IPS-18c (cell line): ENCODE results near the gene FLRT2.

Experiments used
- H3K4me3 ChIP-seq: 2 replicates; pipeline ENCODE4 v1.7.0; 2013; ENCODE audit warnings: low read depth, mild to moderate bottlenecking, low read length, moderate library complexity; ENCODE audit not compliant: insufficient read depth
- H3K9me3 ChIP-seq: one replicate; pipeline ENCODE4 v1.6.1; 2013; ENCODE audit warnings: mild to moderate bottlenecking, low read length, moderate library complexity; ENCODE audit not compliant: control insufficient read depth, insufficient read depth

The FLRT2 gene

DNA sequence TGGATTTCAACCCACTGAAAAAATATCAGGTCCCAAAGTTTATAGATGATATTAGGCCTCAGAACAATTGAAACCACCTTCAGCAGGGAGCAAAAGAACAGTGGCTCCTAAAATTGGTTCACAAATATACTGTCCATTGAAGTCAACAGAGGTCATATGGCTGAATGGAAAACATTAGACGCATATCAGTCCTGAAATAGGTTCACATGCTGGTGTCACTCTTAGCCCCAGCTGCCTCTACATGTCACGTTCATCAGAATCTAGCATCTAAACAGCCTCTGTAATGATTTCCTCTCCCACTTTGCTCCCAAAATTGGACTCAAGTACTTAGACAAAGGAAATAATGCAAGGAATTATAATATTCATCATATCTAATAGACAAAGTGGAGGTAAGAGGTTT, 8.7 kb downstream of the FLRT2 start:
- H3K9me3 ChIP-seq, result no peaks in the 10 kb centered on the region
- no peak overlapping the region for H3K4me3 ChIP-seq

DNA sequence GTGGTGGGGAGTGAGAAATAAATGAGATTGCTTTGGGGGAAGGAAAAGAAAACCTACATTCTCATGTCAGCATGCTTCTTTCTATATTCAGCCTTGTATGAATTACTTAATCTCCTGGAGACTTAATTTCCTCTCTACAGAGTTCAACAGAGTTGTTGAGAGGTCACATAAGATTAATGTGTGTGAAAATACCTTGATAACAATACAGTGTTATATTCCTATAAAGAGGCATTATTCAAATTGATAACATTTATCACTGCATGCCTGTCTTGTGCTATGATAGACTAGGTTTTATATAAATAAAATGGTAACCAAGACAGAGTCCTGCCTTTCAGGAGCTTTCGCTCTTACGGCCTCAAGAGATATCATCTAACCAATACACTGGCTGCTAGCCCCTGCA, 9.6 kb downstream of the FLRT2 start:
- Histone ChIP-seq H3K9me3 (no peaks in the 10 kb centered on the region), H3K4me3 (no peak overlapping the region)

DNA sequence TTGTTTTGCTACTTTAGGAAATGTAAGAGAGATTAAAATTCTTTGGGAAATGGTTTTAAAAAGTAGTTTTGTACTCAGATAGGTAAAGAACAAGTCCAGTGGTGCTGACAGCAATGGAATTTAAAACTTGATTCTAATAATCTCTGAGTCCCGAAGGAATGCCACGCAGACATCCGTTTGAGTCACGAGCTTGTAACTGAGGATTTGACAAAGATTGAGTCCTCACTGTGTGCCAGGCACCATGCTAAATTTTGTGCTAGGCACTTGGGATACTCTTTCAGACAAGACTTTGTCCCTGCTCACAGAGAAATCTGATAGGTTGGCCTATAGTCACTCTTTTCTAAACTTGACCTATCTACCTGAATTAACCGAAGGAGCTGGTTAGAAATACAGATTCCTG, 12.7 kb downstream of the FLRT2 start:
- Histone ChIP-seq H3K4me3 (no peak overlapping the region), H3K9me3 (no peaks in the 10 kb centered on the region)

DNA sequence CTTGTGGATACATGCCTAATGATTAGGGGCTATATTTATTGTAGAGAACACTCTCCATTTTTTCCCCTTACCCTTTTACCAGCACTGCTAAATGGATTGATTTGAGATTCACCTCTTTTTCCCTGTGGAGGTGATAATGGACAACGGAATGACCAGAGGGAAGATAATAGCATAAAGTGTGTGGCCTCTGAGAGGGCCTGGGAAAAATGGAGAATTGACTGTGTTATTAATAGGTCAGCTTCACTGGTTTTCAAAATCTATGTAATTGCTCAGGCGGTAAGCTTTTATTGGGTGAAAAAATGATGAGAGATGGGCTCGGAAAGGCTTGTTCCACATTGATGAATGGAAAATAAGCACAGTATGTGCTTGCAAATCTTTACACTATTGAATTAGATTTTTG, 15.8 kb downstream of the FLRT2 start:
- Histone ChIP-seq H3K9me3 (no peaks in the 10 kb centered on the region), H3K4me3 (no peak overlapping the region)

DNA sequence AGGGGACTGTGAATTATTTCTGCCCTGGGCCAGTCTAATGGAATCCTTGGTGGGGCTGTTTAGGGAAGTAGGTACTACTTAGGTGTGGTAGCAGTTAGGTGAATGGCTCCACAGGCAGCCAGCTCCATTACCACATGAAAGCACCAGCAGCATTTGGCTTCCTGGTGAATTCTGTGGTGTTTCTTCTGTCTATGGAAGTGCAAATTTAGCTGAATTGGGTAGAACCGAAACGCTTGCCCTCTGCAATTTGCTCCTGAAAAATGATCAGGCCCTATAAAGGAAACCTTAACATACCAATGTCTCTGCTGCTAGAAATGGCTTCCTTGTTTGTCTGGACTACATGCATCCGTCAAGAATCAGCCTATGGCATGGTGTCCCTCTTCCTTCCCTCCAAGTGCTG, 16.4 kb downstream of the FLRT2 start:
- no peak overlapping the region for H3K4me3 ChIP-seq
- H3K9me3 ChIP-seq, result no peaks in the 10 kb centered on the region

GRCh38 chr14:85549697-85550096, 19.8 kb downstream of the FLRT2 start:
- Histone ChIP-seq H3K4me3 (no peak overlapping the region), H3K9me3 (no peaks in the 10 kb centered on the region)

DNA sequence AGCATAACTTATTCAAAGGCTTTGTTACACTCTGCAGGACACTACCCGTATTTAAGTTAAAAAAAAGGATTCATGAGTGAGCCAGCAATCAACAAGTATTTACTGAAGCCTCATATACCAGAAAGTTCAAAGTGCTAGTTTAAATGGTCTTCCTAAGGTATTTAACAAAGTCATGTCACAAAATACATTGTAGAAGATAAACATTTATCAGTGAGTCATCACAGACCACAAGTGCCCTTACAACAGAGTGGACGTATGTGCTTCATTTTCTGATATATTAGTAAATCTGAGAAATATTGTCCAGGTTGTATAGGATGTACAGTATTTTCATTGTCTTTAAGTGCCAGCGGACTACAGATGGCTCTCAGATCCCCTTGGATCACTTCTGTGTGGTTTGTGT, 24.2 kb downstream of the FLRT2 start:
- H3K4me3 ChIP-seq, result no peak overlapping the region
- no peaks in the 10 kb centered on the region for H3K9me3 ChIP-seq

GRCh38 chr14:85556267-85556666, 26.3 kb downstream of the FLRT2 start:
- Histone ChIP-seq H3K4me3 (no peak overlapping the region), H3K9me3 (no peaks in the 10 kb centered on the region)

DNA sequence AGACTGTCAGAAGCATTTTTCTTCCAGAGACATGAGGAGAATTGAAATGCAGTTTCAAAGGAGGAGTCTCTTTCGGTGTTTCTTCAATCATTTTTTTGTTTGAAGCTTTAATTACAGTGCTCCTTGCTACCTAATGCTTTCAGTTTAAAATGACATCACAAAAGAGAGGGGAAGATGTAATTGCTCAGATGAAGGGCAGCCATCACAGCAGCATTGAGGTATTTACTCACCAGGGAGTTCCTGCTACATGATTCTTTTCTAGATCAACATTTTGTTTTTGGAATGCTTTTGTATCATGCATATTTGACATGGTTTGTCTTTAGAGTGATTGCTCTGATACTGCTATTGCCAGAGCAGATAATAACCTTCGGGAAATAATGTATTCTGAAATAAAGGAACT, 28.6 kb downstream of the FLRT2 start:
- Histone ChIP-seq H3K4me3 (no peak overlapping the region), H3K9me3 (peaks cover 2% of the 10 kb centered on the region)

GRCh38 chr14:85562630-85563029, 32.7 kb downstream of the FLRT2 start:
- H3K4me3 ChIP-seq, result no peak overlapping the region
- H3K9me3 ChIP-seq, result peaks cover 2% of the 10 kb centered on the region

GRCh38 chr14:85564841-85565527, 35.0 kb downstream of the FLRT2 start:
- H3K4me3 ChIP-seq, result no peak overlapping the region
- H3K9me3 ChIP-seq, result peaks cover 2% of the 10 kb centered on the region

DNA sequence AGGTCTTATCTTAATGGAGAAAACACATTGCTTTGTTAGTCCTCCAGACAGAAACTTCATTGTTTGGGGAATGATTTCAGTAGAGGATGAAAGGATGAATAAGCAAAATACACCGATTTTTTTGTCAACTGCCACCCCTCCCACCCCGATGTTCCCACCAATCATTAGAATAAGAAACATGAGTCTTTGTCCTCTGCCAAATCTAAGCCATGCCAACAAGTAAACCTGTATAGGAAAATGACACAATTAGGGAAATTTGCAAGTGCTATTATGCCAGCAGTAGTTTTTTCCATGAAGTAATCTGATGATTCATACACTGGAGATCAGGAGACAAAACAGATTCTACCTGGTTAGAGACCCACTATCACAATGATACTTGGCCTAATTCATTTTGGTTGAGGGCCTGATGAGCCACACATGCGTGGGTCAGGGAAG, 35.9 kb downstream of the FLRT2 start:
- Histone ChIP-seq H3K4me3 (no peak overlapping the region), H3K9me3 (peaks cover 2% of the 10 kb centered on the region)

- H3K9me3 ChIP-seq, result peaks cover 2% of the 10 kb centered on the region
- H3K4me3 ChIP-seq, result no peak overlapping the region
Observed at GRCh38 chr14:85566603-85567002, 36.7 kb downstream of the FLRT2 start.

GRCh38 chr14:85572011-85572410, 42.1 kb downstream of the FLRT2 start:
- no peak overlapping the region for H3K4me3 ChIP-seq

GRCh38 chr14:85572845-85573244, 42.9 kb downstream of the FLRT2 start:
- no peak overlapping the region for H3K4me3 ChIP-seq
- no peaks in the 10 kb centered on the region for H3K9me3 ChIP-seq

More at GRCh38 chr14:85572011-85572410, 42.1 kb downstream of the FLRT2 start:
- no peaks in the 10 kb centered on the region for H3K9me3 ChIP-seq

- Histone ChIP-seq H3K9me3 (no peaks in the 10 kb centered on the region), H3K4me3 (no peak overlapping the region)
Observed at GRCh38 chr14:85573406-85573805, 43.5 kb downstream of the FLRT2 start.

DNA sequence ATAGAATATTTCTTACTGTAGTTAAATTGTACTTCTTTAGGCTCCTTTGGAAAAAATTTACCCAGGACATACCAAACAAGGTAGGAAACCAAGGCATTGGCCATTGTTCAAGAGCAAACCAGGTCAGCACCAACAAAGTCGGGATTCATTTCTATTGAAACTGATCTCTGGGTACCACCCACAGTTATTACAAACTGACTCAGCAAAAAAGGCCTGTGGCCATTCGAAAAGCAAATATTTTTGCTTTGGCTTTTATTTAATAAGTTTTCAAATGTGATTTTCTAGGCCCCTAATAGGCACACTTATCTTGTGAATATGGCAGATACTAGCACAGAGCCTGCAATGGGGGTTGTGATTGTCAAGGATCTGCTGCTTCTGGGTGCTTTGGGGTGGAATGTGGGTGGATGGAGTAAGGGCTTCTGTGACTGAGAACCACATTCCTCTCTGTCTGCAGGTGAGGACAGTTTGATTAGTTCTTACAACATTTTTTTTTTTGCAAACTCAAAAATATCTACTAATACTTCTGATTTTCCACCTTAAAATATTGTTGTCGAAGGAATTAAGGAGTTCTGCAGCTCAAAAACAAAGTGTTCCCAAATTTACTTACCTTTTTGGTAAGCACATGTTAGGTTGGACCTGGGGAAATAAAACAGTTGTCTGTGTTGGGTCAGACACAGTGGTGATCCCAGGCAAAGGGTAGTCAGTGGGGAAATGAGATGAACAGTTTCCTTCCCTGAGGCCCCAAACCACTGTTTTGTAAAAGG, 45.1 kb downstream of the FLRT2 start:
- no peak overlapping the region for H3K4me3 ChIP-seq

GRCh38 chr14:85575617-85575898, 45.6 kb downstream of the FLRT2 start:
- Histone ChIP-seq H3K4me3 (no peak overlapping the region), H3K9me3 (no peaks in the 10 kb centered on the region)

More for the DNA sequence above, 45.1 kb downstream of the FLRT2 start:
- H3K9me3 ChIP-seq, result no peaks in the 10 kb centered on the region

DNA sequence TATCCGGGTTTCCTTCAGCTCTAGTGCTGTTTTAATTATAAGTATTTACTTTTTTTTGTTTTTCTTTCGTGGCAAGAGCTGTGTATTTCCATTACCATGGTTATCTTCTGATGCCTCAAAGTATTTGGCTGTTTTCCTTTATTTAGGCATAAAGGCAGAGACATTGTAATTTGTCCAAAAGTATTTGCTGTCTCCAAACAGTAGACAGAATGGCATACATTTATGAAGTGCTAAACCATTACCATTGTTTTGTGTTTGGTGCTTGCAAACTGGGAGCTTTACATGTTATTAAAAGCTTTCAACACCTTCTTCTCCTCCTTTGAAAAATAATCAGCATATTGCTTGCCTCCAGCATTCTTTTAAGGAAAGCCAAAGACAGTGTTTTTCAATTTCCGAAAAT, 46.3 kb downstream of the FLRT2 start:
- no peak overlapping the region for H3K4me3 ChIP-seq
- no peaks in the 10 kb centered on the region for H3K9me3 ChIP-seq
